PC-9 (cell line): ENCODE results near the gene ARPC5.

Experiments
- CTCF ChIP-seq: fragments of 200-600 bp; sonication (generic); conservative IDR thresholded peaks from 2 replicates; pipeline ENCODE4 v1.6.1; 2017; ENCODE audit warnings: mixed run types, antibody characterized with exemption, mild to moderate bottlenecking, moderate library complexity
- EZH2 ChIP-seq: fragments of 200-600 bp; sonication (generic); IDR thresholded peaks from 2 replicates; pipeline ENCODE4 v1.8.0; 2017; ENCODE audit warnings: antibody characterized with exemption, low read depth

- TF ChIP-seq CTCF = no peak
- no peak for TF ChIP-seq EZH2
Measured at GRCh38 chr1:183645531-183645930, 9.9 kb upstream of the ARPC5 start.
